ENCODE measurements around the gene IRF2BP2.
A peak's percentile ranks its signal among the peaks of the same experiment; 100 is the strongest.

Gene IRF2BP2

GRCh38 chr1:234554698-234555311 is 55.2 kb downstream of the IRF2BP2 start:
- peak; percentile 24 to 44 for DNase-seq
